Cortex of kidney (tissue), 1 donor: ENCODE data around the gene ACBD5.
"Not testable (repeated sequence)": the region's sequence is repeated elsewhere in the genome, so short reads cannot be mapped to it uniquely, and the experiment has no call there.

Source experiments
- DNase-seq: peaks from one replicate; lab custom pipeline; 2025; lab: John Stamatoyannopoulos, UW

ACBD5 gene, protein sequence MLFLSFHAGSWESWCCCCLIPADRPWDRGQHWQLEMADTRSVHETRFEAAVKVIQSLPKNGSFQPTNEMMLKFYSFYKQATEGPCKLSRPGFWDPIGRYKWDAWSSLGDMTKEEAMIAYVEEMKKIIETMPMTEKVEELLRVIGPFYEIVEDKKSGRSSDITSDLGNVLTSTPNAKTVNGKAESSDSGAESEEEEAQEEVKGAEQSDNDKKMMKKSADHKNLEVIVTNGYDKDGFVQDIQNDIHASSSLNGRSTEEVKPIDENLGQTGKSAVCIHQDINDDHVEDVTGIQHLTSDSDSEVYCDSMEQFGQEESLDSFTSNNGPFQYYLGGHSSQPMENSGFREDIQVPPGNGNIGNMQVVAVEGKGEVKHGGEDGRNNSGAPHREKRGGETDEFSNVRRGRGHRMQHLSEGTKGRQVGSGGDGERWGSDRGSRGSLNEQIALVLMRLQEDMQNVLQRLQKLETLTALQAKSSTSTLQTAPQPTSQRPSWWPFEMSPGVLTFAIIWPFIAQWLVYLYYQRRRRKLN

GRCh38 chr10:27240212-27241009 is at the start of gene ACBD5:
TSS of gene ACBD5 (minus strand) at chr10:27240797. CDS start at chr10:27240688, 109 bp downstream.
- peak; percentile 14 for DNase-seq

DNA sequence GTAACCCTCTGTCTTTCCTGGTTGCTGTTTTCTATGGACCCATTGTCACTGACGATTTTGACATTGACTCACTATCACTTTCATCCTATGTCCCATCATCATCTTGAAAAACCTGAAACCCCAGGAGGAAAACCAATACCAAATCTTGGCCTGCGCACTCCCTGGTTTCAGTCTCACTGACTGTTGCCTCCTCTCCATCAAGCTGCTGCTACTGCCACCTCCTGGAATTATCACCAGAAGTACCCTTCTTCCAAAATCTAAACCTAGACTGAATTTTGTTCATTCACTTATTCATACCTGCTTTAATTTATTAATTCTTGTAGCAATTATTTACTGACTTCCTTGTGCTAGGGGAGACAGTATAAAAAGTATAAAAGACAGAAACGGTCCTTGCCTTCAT is 44.5 kb upstream of the ACBD5 start:
- no peak for DNase-seq

GRCh38 chr10:27276581-27276980 is 36.0 kb upstream of the ACBD5 start:
- no peak for DNase-seq

- not testable (repeated sequence) for DNase-seq
These were observed 25.4 kb upstream of the ACBD5 start for GRCh38 chr10:27266025-27266424.

DNA sequence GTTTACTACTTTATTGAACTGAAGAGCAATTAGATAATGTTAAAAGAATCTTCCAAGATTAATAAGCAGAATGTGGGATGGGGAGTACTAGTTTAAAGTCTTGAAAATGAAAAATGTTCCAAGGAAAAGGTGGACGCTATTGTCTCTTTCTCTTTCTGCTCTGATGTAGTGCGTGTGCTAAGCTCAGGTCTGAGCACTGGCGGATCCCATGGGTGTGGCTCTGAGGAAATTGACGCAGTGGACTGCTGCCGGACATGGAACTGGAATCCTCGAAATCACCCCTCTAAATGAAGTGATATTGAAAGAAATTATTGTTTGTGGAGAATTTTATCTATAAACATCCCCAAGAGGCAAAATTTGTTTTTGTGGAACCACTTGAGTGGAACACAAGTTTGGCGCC is 22.2 kb upstream of the ACBD5 start:
- not testable (repeated sequence) for DNase-seq

GRCh38 chr10:27258838-27259812 is 18.5 kb upstream of the ACBD5 start:
- DNase-seq, result no peak

DNA sequence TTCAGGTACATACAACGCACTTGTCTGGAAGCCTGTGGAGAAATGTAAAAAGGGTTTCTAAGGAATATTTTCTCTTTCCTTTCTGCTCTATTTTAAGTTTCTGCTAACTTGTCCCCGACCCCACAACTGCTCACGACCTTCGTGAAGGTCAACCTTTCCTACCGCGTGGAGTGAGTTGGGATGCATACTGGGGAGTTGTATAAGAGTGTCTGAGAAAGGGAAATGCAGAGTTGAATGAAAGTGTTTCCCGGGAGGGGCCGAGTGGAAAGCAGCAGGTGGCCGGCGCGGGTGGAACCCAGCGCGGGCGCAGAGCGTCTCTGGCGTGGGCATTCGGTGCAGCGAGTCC is 17.9 kb upstream of the ACBD5 start:
- DNase-seq, result no peak

DNA sequence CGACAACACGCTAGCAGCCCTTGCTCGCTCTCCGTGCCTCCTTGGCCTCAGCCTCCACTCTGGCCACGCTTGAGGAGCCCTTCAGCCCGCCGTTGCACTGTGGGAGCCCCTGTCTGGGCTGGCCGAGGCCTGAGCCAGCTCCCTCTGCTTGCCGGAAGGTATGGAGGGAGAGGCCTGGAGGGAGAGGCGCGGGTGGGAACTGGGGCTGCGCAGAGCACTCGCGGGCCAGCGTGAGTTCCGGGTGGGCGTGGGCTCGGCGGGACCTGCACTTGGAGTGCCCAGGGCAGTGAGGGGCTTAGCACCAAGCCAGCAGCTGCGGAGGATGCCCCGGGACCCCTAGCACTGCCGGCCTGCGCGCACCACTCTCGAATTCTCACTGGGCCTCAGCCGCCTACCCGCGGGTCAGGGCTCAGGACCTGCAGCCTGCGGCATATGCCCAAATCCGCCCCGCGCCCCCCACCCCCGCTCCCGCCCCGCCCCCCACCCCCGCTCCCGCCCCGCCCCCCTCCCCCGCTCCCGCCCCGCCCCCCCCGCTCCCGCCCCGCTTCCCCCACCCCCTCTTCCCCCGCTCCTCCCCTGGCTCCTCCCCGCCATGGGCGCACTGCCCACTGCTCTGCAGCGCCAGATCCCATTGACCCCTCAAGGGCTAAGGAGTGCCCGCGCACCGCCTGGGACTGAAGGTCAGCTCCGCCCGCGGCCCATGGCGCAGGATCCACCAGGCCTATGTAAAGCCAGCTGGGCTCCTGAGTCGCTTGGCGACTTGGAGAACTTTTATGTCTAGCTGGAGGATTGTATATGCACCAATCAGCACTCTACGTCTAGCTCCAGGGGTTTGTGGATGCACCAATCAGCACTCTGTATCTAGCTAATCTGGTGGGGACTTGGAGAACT is 15.9 kb upstream of the ACBD5 start:
- DNase-seq, result no peak

DNA sequence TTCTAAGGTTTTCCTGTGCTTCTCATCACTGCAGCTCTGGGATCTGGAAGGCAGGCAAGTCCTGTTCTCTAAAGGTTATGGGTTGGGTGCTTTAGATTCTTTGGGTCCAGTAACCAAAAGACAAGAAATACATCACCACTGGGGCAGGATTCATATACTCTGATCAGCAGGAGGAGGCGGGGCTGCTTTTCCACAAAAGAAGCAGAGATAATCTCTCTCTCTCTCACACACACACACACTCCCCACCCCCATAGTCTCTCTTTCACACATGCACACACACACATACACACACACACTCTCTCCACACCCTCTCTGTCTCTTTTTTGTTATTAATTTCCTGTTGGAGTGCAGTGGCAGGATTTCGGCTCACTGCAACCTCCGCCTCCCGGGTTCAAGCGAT is 13.0 kb upstream of the ACBD5 start:
- DNase-seq, result no peak

DNA sequence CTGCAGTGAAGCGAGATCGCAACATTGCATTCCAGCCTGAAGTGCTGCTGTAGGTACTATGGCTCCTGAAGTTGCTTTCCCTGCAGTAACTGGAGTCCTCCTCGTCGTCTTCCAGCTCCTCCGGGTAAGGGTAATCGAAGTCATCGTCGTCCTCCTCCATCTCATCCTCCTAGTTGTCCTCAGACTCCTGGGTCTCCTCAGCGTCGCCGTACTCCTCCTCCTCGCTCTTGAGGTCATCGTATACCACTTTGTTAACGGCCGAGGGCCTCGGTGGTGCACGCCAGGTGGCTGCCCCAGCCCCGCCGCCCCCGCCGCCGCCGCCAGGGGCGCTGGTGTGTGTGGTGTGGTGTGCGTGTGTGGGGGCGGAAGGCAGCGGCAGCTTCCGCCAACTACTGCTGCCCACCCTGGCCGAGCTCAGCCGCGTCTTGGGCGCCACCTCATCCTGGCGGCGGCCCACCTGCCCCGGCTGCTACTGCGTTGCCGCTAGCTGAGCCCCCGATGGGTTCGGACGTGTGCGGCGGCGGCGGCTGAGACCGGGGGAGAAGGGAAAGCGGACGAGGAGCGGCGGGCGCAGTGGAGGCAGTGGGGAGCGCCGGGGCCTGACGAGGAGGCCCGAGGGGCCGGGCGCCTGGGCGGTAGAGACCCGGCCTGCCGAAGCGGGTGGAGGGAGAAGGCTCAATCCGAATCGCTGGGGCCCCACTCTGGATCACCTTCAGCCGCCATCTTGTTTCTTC is 11.8 kb upstream of the ACBD5 start:
- DNase-seq, result no peak

DNA sequence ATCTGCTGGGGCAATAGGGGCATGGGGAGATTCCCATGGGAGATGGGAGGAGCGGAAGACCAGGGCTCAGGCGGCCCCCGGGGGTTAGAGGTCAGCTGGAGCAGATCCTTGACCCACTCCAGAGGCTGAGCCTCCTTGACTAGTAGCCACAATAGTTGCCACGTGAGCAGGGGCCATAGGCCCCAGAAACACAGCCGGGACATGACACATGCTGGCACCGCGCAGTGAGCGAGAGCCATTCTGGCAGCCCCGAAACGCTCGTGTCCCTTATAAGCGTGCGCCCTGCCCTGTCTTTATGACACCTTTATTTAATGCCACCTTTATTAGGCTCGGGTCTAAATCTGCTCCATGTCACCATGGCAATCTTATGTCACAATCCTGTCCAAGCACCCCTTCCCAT is 11.0 kb upstream of the ACBD5 start:
- no peak for DNase-seq

DNA sequence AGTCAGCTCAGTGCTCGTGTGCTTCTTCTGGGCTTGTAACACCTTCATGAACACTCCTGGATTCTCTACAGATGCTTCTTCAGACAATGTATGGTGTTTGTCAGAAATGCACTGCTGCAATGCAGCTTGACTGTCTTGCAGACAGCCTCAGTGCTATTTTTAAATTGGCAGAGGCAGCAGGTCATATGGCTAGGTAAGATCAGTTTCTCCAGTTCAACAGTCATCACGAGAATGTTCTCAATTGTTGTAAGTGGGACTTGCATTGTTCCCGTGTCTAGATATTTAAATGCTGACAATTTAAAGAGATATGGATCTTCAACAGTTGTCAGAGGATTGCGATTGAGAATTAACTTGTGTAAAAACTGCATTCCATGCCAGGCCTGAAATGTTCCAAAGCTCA is 7.6 kb upstream of the ACBD5 start:
- DNase-seq, result no peak

DNA sequence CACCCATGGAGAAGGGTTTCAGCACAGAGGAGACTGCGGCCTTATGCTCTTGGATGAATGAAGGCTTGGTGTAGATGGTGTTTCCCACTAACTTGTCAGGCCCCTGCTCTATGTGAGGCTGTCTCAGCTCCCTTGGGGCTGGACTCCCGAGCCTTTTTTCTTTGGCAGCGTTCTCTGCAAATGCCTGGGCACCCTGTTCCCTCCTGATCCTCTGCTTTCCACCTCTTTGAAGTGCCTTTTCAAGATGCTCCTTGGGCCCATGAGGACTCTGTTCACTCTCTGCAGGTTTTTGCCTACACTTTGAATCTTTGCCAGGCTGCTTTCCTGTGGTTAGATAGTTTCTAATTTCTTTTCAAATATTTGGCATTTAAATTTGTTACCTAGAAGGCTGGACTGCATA is 6.8 kb upstream of the ACBD5 start:
- no peak for DNase-seq

GRCh38 chr10:27247006-27247405 is 6.4 kb upstream of the ACBD5 start:
- DNase-seq, result no peak

GRCh38 chr10:27245836-27246235 is 5.2 kb upstream of the ACBD5 start:
- no peak for DNase-seq

DNA sequence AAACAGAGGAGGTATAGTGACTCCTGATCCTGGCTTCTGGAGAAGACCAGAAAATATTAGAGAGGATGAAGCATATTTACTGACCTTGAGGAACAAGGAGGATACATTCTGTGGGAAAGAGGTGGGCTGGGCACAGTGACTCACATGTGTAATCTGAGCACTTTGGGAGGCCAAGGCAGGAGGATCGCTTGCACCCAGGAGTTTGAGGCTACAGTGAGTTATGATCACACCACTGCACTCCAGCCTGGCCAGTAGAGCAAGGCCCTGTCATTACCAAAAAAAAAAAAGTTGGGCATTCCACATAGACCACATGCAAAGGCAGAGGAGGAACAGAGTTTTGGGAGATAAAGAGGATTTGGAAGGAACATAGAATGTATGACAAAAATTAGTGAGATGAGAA is 4.4 kb upstream of the ACBD5 start:
- no peak for DNase-seq

DNA sequence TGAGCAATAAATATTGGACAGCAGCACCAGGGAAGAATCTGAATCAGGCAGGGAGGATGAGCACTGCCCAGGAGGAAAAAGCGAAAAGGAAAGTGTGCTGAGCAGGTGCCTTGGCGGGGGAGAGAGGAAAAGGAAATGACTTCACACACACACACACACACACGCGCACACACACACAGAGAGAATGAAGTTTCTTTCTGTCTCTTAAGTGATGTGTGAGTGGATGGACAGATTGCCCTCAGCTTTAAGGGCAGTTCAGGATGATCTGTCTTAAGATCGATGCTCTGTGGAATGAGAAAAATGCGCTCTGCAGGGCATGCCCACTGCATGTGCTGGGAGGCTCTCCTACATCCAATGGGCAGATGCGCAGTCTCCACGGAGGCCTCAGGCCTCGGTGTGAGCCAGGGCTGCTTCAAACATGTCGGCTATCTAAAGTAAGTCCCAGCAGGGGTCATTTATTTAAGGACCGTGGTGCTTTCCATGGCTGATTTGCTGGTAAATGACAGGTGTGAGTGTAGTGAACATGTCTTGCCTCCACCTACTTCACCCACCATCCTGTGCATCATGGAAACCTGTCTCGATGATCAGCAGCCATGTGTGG is 2.5 kb upstream of the ACBD5 start:
- no peak for DNase-seq

DNA sequence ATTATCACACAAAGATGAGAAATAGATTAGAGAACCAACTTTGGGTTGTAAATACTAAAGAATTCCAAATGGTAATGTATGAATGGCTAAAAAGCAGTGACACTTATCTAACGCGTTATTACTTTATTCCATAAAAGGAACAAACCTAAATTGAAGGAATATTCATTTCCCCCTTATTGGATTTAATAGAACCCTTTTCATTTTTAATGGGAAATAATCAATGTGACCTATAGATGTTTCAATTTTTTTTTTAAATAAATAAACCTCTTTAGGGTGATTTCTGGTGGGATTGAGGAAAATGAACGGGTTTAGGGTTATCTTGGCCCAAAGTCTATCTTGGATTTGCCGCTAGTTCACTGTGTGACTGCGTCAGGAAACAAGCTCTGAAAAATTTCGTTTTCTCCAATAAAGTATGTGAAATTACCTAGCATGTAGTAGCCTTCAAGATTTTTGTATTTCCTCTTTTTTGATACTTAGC is 1.9 kb upstream of the ACBD5 start:
- DNase-seq, result no peak

- peak; percentile 35 for DNase-seq
These were observed 1.3 kb upstream of the ACBD5 start for GRCh38 chr10:27241652-27242472.
